KG1 (cell line): ENCODE measurements around the gene OPCML.

ENCODE experiments used
- DNase-seq: peaks from one replicate; lab custom pipeline; 2025; lab: John Stamatoyannopoulos, UW

Gene OPCML

DNA sequence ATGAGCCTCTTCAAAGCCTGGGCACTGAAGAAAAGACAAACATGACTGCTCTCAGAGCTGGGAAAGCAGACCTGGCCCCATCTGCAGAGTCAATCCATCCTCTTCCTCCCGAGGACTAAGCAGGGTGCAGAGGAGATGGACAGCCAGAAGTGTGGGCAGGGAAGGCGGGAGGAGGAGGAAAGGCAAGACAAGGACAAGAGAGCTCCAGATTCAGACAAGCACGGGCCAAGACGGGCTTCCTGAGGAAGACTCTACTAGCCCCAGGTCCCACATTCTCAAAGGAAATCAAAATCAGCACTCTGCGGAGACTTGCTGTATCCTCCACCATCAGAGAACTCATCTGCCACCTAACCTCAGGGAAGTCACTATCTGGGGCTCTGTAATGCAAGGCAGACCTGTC is 28.5 kb downstream of the OPCML start:
- DNase-seq, result no peak

GRCh38 chr11:133503236-133503635 is 29.1 kb downstream of the OPCML start:
- no peak for DNase-seq

- DNase-seq, result no peak
These were observed 30.4 kb downstream of the OPCML start for GRCh38 chr11:133501643-133502539.

- DNase-seq, result no peak
These were observed 31.4 kb downstream of the OPCML start for GRCh38 chr11:133500936-133501335.

DNA sequence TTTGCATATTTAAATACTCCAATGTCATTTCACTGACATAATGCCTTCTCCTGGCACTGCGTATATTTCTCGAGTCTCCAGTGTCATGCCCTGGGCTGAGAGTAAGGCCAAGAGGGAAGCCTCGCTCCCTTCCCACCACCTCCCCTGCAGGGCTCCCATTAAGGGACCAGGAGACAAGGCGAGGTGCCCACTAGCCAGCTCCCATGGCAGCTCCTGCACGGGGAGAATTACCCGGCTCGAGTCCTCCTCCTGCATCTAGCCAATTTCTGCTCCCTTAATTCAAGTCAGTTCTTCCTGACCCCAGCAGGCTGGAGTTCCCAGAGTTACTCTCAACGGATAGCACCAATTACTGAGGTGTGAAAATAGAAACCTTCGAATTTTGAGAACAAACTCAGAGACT is 31.9 kb downstream of the OPCML start:
- no peak for DNase-seq

- DNase-seq, result no peak
These were observed 33.3 kb downstream of the OPCML start for GRCh38 chr11:133498969-133499368.

DNA sequence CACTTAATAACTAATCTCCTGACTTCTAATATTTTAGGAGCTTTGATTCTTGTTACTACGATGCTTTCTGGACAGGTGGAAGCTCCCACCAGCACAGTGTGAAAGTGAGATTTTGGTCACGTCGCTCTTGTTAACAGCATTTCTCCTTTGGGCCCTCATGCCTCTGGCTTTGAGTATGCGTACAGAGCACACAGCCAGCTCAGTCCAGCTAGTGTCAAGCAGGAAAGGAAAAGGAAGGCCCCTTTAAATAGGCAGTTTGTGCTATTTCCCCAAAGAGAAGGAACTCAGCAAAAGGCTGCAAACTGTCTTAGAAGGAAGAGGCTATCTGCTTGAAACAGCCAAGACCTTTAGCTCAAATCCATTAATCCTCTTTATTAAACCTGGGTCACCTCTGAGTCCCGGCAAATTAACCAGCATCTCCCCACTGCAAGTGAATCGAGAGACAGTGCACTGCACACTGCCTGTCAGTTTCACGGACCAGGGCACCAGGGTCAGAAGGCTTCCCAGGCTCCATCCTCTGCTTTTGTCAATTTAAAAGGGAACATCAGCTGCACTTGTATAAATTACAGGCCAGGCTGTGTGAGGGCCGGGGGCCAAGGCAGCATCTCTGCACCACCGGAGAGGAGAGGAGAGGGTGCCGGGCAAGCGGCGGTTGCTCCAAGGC is 34.7 kb downstream of the OPCML start:
- no peak for DNase-seq

DNA sequence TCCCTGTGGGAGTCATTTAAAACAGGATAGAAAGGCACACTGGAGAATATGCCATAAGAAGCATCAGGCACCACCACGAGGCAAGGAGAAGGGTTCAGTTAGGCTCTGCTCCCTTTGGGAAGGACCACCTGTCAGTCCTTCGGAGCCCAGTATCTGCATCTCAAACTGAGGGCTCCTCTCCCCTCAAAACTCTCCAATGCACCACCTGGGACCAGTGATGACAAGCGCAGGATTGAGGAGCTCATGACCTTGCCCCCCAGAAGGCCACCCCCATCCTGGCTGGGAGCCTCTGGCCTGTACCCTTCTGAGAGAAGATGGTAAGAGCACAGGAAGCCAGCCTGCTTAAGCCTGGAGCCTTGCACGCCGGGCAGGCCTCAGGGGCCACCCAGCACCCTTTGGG is 39.4 kb downstream of the OPCML start:
- DNase-seq, result no peak

GRCh38 chr11:133491680-133492383 is 40.5 kb downstream of the OPCML start:
- no peak for DNase-seq

DNA sequence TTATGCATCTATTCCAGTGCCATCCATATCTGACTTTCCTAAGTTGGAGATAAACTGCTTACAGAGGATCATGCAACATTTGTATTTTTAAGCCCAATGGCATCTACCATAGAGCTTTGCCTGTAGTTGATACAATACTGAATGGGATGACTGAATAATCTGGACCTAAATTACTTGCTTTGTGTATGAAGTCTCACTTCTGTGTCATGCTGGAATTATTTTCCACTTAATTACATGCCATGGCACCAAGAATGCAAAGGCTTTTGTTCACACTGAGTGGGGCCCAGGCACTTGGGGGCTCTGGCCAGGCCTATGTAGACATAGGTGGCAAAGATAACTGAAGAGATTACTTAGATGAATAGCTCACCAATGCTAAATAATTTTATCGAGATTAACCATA is 51.6 kb downstream of the OPCML start:
- DNase-seq, result no peak

- DNase-seq, result no peak
These were observed 53.1 kb downstream of the OPCML start for GRCh38 chr11:133479209-133479608.

- DNase-seq, result no peak
These were observed 55.1 kb downstream of the OPCML start for GRCh38 chr11:133477251-133477625.

DNA sequence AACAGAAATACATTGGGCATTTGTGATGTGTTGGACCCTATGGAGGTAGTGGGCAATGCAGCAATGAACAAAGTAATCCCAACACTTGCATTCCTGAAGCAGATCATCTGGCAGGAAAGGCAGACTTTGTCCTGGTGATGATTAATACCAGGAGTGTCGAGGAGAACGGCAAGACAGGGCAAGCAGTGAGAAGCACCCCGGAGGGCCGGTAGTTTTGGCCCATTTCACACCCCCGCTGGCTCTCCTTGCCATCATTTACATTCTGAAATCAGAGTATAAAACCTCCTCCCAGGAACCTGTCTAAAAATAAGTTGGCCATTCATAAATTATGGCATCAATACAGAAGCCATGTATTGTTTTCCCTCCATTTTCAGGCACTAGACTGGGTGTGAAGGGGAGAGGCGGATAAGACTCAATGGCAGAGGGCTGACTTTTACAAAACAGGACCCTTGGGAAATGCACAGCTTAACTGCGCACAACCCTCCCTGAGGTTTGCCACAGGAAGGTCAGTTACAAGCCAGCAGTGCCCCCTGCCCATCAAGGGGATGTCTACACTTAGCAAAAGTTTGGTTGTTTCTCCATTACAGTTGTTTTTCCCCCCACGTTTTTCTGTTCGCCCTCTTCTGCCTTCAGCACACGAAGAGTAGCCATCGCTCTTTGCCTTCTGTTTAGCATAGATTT is 55.6 kb downstream of the OPCML start:
- DNase-seq, result no peak

GRCh38 chr11:133474461-133474860 is 57.8 kb downstream of the OPCML start:
- DNase-seq, result no peak

- no peak for DNase-seq
These were observed 64.6 kb downstream of the OPCML start for GRCh38 chr11:133467686-133468085.

GRCh38 chr11:133443206-133443747 is 89.0 kb downstream of the OPCML start:
- no peak for DNase-seq

DNA sequence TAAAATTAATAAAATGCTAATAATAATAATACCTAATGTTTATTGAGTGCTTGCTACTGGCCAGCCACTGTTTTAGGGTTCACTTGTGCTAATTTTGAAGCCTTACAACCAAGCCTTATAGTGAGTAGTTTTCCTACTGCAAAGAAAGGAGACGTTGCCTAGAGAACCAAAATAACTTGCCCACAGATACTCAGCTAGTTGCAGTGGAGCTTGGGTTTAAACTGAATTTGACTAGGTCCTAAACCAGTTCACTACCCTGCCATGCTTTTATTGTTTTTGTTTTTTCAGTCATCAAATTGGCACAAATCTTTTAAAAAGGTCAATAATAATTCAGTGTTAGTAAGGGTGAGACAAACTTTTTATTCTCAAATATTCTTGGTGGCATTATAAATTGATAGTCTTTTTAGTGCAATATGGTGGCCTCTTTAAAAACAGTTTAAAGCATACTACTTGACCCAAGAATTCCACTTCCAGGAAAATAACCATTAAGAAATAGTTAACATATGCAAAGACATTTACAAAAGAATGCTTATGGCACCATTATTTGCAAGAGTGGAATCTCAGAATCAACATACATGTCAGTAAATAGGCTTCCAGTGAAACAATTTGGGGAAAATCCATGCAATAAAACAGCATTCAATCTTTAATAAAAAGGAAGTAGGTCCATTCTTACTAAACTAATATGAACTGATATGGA is 90.2 kb downstream of the OPCML start:
- no peak for DNase-seq

DNA sequence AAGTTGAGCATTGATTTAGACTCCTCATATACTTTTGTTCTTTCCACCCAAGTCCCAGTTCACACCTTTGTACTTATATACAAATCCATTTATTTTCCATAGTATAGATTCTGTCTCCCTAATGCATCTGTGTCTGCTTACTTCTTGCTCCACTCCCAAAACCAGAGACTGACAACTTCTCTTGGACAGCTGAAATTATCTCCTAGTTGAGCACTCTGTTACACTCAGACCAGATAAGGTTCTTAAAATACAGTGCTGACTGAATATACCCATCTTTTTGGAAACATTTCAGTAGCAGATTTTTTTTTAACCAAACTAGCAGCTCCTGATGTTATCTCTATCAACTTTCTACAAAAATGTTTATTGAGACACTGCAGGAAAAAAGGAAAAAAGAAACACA is 106.3 kb downstream of the OPCML start:
- DNase-seq, result no peak

GRCh38 chr11:133425245-133425644 is 107.1 kb downstream of the OPCML start:
- DNase-seq, result no peak

DNA sequence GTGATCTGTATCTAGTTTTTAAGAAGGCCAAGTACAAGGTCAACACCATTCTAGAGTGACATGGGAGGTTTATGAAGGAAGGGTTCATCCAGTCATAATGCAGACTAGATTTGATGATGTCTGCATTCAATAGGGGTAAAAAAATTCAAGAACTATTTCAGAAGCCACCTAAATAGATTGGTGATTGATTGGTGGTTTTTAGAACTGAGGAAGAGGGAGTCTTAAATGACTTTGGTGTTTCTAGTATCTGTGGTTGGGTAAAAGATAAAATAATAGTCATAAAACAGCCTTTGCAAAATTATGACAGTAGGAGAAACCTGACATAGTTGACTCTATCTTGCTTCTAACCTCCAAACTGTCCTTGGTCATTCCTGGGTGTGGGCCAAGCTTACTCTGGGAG is 114.1 kb downstream of the OPCML start:
- no peak for DNase-seq

DNA sequence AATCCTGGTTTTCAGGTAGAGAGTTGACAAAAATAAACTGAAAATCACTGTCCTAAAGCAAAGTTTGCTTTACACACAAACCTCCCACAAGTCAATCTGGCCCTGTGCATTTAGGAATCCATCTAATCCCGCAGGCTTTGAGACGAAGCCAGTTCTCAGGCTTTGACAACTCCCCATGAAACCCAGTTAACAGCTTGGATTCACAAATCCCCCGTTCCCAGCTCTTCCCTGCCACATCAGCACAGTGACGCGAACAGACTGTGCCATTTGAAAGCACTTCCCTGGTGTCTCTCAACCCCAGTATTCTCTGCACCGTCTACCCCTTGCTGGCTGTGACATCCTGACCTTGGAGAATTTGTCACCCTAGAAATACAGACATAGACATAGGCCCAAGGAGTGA is 117.8 kb downstream of the OPCML start:
- no peak for DNase-seq
